Ascending aorta (tissue), 2 donors: ENCODE data around the gene RPTOR. TPM values are rescaled to one million over a fixed set of nuclear protein-coding genes. Genes with fewer than 3 reads are reported as not detected.
A peak's percentile ranks its signal among the peaks of the same experiment; 100 is the strongest.

Experiments used
- DNase-seq, 2 donors: peaks; one replicate each; pipeline ENCODE4 v3.0.0-alpha.2; 2019; ENCODE audit warnings: low spot score in 2 of 2
- H3K27ac ChIP-seq, 2 donors: fragments of 200-600 bp; sonication (generic); one replicate each; pipeline ENCODE4 v1.5.1; 2016 to 2017; ENCODE audit warnings: mild to moderate bottlenecking in 1 of 2
- H3K27me3 ChIP-seq: fragments of 200-600 bp; sonication (generic); one replicate; pipeline ENCODE4 v1.5.1; 2017
- H3K36me3 ChIP-seq, 2 donors: fragments of 200-600 bp; sonication (generic); one replicate each; pipeline ENCODE4 v1.5.1; 2016
- H3K4me1 ChIP-seq, 2 donors: fragments of 200-600 bp; sonication (generic); one replicate each; pipeline ENCODE4 v1.5.1; 2016 to 2017; ENCODE audit warnings: mild to moderate bottlenecking in 1 of 2
- H3K4me3 ChIP-seq, 2 donors: fragments of 200-600 bp; sonication (generic); one replicate each; pipeline ENCODE4 v1.5.1; 2016 to 2017; ENCODE audit warnings: mild to moderate bottlenecking in 1 of 2
- H3K9me3 ChIP-seq, 2 donors: fragments of 200-600 bp; sonication (generic); one replicate each; pipeline ENCODE4 v1.5.1; 2016
- CTCF ChIP-seq, 3 experiments: fragments of 200-600 bp in 2 of 3; fragments of 450-650 bp in 1 of 3; sonication (generic) in 2 of 3; IDR thresholded peaks; one replicate each; pipeline ENCODE4 v1.5.1; 2016 to 2019; ENCODE audit warnings: antibody characterized with exemption in 3 of 3, mild to moderate bottlenecking in 1 of 3, moderate library complexity in 1 of 3
- intact Hi-C: fragments of 100-400 bp; cut with DNase I; formaldehyde crosslinking; loops from one replicate; pipeline ENCODE4 v1.15.1; 2023
- total RNA-seq: library from RNA; depleted of rRNA; stranded (reverse); fragments of >200 nt; gene quantifications from one replicate; pipeline ENCODE4 v1.1.0, GENCODE V29; 2016

Gene RPTOR
- total RNA-seq, 1 donor from 2014 or later, result 36.1 TPM

GRCh38 chr17:80887639-80888175, 343.1 kb downstream of the RPTOR start:
- intact Hi-C loops, result no loop called here
- Histone ChIP-seq H3K9me3 (no peaks in the 10 kb centered on the region), H3K4me3 (no peak overlapping the region), H3K27me3 (no peaks in the 10 kb centered on the region), H3K36me3 (peaks cover 32 to 36% of the 10 kb centered on the region in 2 donors), H3K4me1 (peaks cover 0 to 4% of the 10 kb centered on the region in 2 donors), H3K27ac (no peak overlapping the region)
- DNase-seq, result no peak
- TF ChIP-seq CTCF (IDR thresholded peaks at IDR 0.05), result no peak

- no peak for DNase-seq
- peaks cover 26 to 33% of the 10 kb centered on the region in 2 donors for H3K36me3 ChIP-seq
- TF ChIP-seq CTCF (IDR thresholded peaks at IDR 0.05), result no peak
- H3K9me3 ChIP-seq, result no peaks in the 10 kb centered on the region
- intact Hi-C loops, result no loop called here
- H3K4me3 ChIP-seq, result no peak overlapping the region
- H3K27me3 ChIP-seq, result no peaks in the 10 kb centered on the region
- H3K4me1 ChIP-seq, result peaks cover 0 to 4% of the 10 kb centered on the region in 2 donors
- H3K27ac ChIP-seq, result no peak overlapping the region
These were observed 343.9 kb downstream of the RPTOR start for GRCh38 chr17:80888276-80889160.

GRCh38 chr17:80889231-80890195, 344.9 kb downstream of the RPTOR start:
- H3K27me3 ChIP-seq, result no peaks in the 10 kb centered on the region
- intact Hi-C loops, result no loop called here
- H3K9me3 ChIP-seq, result no peaks in the 10 kb centered on the region
- no peak overlapping the region for H3K4me3 ChIP-seq
- peaks cover 0 to 4% of the 10 kb centered on the region in 2 donors for H3K4me1 ChIP-seq
- H3K36me3 ChIP-seq, result peaks cover 24 to 33% of the 10 kb centered on the region in 2 donors
- no peak for DNase-seq
- TF ChIP-seq CTCF (IDR thresholded peaks at IDR 0.05), result no peak
- H3K27ac ChIP-seq, result no peak overlapping the region

- Histone ChIP-seq H3K9me3 (no peaks in the 10 kb centered on the region), H3K4me1 (peaks cover 0 to 4% of the 10 kb centered on the region in 2 donors), H3K27ac (peak overlapping the region in 1 of 2 donors; percentile 83), H3K4me3 (no peak overlapping the region), H3K27me3 (no peaks in the 10 kb centered on the region), H3K36me3 (peaks cover 18 to 33% of the 10 kb centered on the region in 2 donors)
- intact Hi-C loops, result no loop called here
- TF ChIP-seq CTCF (IDR thresholded peaks at IDR 0.05), result no peak
- DNase-seq, result no peak
These were observed 345.7 kb downstream of the RPTOR start for GRCh38 chr17:80890196-80890920.

- H3K4me3 ChIP-seq, result no peak overlapping the region
- peaks cover 17 to 30% of the 10 kb centered on the region in 2 donors for H3K36me3 ChIP-seq
- H3K27ac ChIP-seq, result peak overlapping the region in 1 of 2 donors; percentile 83
- no peak for DNase-seq
- intact Hi-C loops, result no loop called here
- no peaks in the 10 kb centered on the region for H3K9me3 ChIP-seq
- TF ChIP-seq CTCF (IDR thresholded peaks at IDR 0.05), result no peak
- H3K4me1 ChIP-seq, result peaks cover 0 to 4% of the 10 kb centered on the region in 2 donors
- no peaks in the 10 kb centered on the region for H3K27me3 ChIP-seq
These were observed 346.3 kb downstream of the RPTOR start for GRCh38 chr17:80890921-80891396.
